Left forelimb (tissue), 1 donor: Measurements from ENCODE around the gene IL25.
"Not testable (repeated sequence)": the region's sequence is repeated elsewhere in the genome, so short reads cannot be mapped to it uniquely, and the experiment has no call there.

ENCODE experiments used
- DNase-seq: peaks from one replicate; pipeline ENCODE4 v3.0.0-alpha.2; 2018; ENCODE audit warnings: low spot score

The IL25 gene

GRCh38 chr14:23388996-23389395 is 16.4 kb downstream of the IL25 start:
- no peak for DNase-seq

GRCh38 chr14:23389396-23389795 is 16.8 kb downstream of the IL25 start:
- DNase-seq, result no peak

DNA sequence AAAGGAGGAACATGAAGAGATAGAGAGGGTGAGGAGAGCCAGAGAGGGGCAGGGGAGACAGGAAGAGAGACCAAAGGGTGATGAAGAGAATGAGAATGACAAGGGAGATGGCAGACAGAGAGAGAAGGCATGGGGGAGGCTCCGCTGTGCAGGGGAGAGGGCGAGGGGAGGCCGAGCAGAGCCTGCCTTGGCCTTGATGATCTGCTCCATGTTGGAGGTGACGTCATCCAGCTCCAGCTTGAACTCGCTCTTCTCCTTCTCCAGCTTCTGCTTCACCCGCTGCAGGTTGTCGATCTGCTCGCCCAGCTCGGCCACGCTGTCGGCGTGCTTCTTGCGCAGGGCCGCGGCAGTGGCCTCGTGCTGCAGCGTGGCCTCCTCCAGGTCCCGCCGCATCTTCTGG is 17.3 kb downstream of the IL25 start:
- DNase-seq, result not testable (repeated sequence)

- no peak for DNase-seq
These were observed 20.0 kb downstream of the IL25 start for GRCh38 chr14:23392613-23393012.

- DNase-seq, result no peak
These were observed 23.5 kb downstream of the IL25 start for GRCh38 chr14:23396126-23396525.

DNA sequence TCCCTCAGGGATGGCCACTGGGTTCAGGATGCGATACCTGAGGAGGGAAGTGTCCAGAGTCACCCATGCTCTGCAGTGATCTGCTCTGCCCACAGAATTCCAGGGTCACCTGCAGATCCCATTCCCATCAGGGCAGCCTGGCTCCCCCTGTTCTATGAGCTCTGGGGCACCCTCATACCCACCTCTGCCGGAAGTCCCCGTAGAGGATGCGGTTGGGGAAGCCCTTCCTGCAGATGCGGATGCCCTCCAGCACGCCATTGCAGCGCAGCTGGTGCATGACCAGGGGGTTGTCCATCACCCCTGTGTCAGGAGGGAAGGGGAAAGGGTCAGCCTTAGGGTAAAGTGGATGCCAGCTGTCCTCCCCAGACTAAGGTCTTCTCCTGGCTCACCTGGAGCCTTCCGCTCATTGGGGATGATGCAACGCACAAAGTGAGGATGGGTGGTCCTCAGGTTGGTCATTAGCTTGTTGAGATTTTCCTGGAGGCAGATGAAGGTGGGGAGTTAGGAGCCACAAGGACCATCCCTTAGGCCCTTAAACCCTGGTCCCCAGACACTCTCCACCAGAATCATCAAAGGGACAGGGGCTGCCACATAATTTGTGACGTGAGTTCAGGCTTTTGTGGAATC is 24.3 kb downstream of the IL25 start:
- DNase-seq, result no peak

- no peak for DNase-seq
These were observed 25.7 kb downstream of the IL25 start for GRCh38 chr14:23398348-23398747.

DNA sequence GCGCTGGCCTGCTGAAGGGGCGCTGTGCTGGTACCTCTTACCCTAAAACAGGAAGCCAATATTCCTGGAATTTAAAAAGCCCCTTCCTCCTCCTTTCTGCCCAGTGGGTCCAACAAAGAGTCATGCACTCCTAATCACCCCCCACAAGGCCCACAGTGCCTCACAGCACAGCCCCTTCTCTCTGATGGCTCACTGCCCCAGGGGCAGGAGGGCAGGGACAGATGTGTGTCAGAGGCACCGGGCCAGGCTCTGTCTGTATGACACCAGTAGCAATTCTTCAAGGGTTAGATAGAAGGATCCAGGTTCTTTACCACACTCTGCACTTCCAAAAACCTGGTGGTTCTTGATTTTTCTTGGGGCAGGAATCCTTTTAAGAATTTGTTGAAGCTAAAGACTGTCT is 26.5 kb downstream of the IL25 start:
- no peak for DNase-seq

- no peak for DNase-seq
These were observed 27.0 kb downstream of the IL25 start for GRCh38 chr14:23399591-23399990.

GRCh38 chr14:23400496-23401149 is 28.0 kb downstream of the IL25 start:
- not testable (repeated sequence) for DNase-seq

DNA sequence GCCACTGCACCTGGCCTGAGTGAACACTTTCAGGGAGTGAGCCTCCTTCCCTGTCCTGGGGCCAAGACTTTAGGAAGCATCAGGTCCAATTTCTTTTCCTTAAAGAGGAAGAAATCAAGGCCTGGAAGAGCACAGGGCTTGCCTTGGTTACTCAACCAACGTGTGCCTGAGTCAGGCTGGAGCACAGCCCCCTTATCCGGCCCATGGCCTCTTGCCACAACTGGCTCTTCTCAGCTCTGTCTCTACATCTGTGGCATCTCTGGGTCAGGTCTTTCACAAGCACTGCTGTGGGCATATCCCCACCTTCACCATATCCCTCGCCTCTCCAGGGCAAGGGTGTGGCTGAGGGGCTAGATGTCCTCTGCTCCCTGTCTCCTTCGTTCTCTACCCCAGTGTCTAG is 28.7 kb downstream of the IL25 start:
- DNase-seq, result no peak

GRCh38 chr14:23402296-23403138 is 29.9 kb downstream of the IL25 start:
- DNase-seq, result no peak

- no peak for DNase-seq
These were observed 30.5 kb downstream of the IL25 start for GRCh38 chr14:23403139-23403438.

GRCh38 chr14:23403908-23404307 is 31.3 kb downstream of the IL25 start:
- no peak for DNase-seq

DNA sequence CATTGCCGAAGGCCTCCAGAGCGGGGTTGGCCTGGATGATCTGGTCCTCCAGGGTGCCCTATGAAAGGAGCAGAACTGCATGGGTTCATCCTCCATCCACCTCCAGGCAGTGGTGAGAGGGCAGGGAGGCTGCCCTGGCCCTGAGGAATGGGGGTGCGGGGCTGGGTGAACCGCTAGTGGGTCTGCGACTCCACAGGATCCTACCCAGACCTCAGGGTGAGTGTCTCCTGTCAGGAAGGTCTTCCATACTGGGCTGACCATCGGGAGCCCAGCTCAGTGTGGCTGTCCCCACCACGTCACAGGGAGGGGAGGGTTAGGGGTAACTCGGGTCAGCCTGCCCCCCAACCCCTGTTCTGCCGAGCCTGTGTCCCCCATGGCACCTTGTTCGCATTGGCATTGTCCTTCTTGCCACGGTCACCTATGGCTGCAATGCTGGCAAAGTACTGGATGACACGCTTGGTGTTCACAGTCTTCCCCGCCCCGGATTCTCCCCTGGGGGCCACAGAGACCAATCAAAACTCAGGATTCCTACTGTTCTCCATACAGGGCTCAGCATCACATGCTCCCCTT is 31.8 kb downstream of the IL25 start:
- DNase-seq, result no peak

GRCh38 chr14:23405096-23405495 is 32.5 kb downstream of the IL25 start:
- DNase-seq, result no peak

- no peak for DNase-seq
These were observed 33.0 kb downstream of the IL25 start for GRCh38 chr14:23405516-23406025.

- DNase-seq, result no peak
These were observed 33.6 kb downstream of the IL25 start for GRCh38 chr14:23406244-23406643.

- no peak for DNase-seq
These were observed 34.2 kb downstream of the IL25 start for GRCh38 chr14:23406725-23407355.

GRCh38 chr14:23407516-23408306 is 35.1 kb downstream of the IL25 start, which contains the start of gene MYH6:
MYH6 (minus strand) TSS chr14:23408273; CDS start chr14:23407223, 1,050 bp downstream.
- no peak for DNase-seq

GRCh38 chr14:23408307-23408630 is 35.7 kb downstream of the IL25 start:
- DNase-seq, result no peak
